Measurements from ENCODE around the gene FGD6.

FGD6 gene

GRCh38 chr12:95225645-95226212 lies 8.5 kb upstream of the FGD6 start:
- no peak for ATAC-seq
- no peak for TF ChIP-seq ARNTL (CRISPR knock-in tag; IDR thresholded peaks at IDR 0.05; ENCODE audit: borderline replicate concordance, low read depth)
- no peak for TF ChIP-seq ZC3H10 (CRISPR knock-in tag; IDR thresholded peaks at IDR 0.05)
- TF ChIP-seq CREB5 (CRISPR knock-in tag; IDR thresholded peaks at IDR 0.05; ENCODE audit: low read depth): no peak
- no peak for TF ChIP-seq SNAI2 (CRISPR knock-in tag; IDR thresholded peaks at IDR 0.05)
- TF ChIP-seq GLIS3 (CRISPR knock-in tag; IDR thresholded peaks at IDR 0.05): no peak
- no peak for TF ChIP-seq POU6F1 (CRISPR knock-in tag; IDR thresholded peaks at IDR 0.05; ENCODE audit: borderline replicate concordance, low read depth)

GRCh38 chr12:95224202-95225170 lies 7.2 kb upstream of the FGD6 start:
- peak; percentile 89 for ATAC-seq
- TF ChIP-seq RARB (CRISPR knock-in tag; IDR thresholded peaks at IDR 0.05) (no peak), PPARA (CRISPR knock-in tag; IDR thresholded peaks at IDR 0.05; ENCODE audit: borderline replicate concordance) (no peak), ESRRG (CRISPR knock-in tag; IDR thresholded peaks at IDR 0.05) (no peak), TOX (CRISPR knock-in tag; IDR thresholded peaks at IDR 0.05; ENCODE audit: borderline replicate concordance) (no peak)

- ATAC-seq: no peak
- no peak for TF ChIP-seq CSDC2 (CRISPR knock-in tag; IDR thresholded peaks at IDR 0.05)
- no peak for TF ChIP-seq ZNF70 (CRISPR knock-in tag; IDR thresholded peaks at IDR 0.05)
- no peak for TF ChIP-seq ISL1 (CRISPR knock-in tag; IDR thresholded peaks at IDR 0.05)
These were observed 3.5 kb upstream of the FGD6 start for GRCh38 chr12:95220726-95221125.

- no peak for ATAC-seq
- no peak for TF ChIP-seq ZC3H10 (CRISPR knock-in tag; IDR thresholded peaks at IDR 0.05)
- no peak for TF ChIP-seq TCF4 (CRISPR knock-in tag; IDR thresholded peaks at IDR 0.05; ENCODE audit: borderline replicate concordance)
- no peak for TF ChIP-seq CREB5 (CRISPR knock-in tag; IDR thresholded peaks at IDR 0.05; ENCODE audit: low read depth)
- no peak for TF ChIP-seq TOX (CRISPR knock-in tag; IDR thresholded peaks at IDR 0.05; ENCODE audit: borderline replicate concordance)
- TF ChIP-seq OSR1 (CRISPR knock-in tag; IDR thresholded peaks at IDR 0.05): no peak
- TF ChIP-seq ARNTL (CRISPR knock-in tag; IDR thresholded peaks at IDR 0.05; ENCODE audit: borderline replicate concordance, low read depth): no peak
- no peak for TF ChIP-seq CSRNP3 (CRISPR knock-in tag; IDR thresholded peaks at IDR 0.05)
- no peak for TF ChIP-seq ZNF70 (CRISPR knock-in tag; IDR thresholded peaks at IDR 0.05)
- no peak for TF ChIP-seq ZFP3 (CRISPR knock-in tag; IDR thresholded peaks at IDR 0.05)
- TF ChIP-seq BACH2 (CRISPR knock-in tag; IDR thresholded peaks at IDR 0.05; ENCODE audit: borderline replicate concordance): no peak
- no peak for TF ChIP-seq RARB (CRISPR knock-in tag; IDR thresholded peaks at IDR 0.05)
- TF ChIP-seq CSDC2 (CRISPR knock-in tag; IDR thresholded peaks at IDR 0.05): no peak
- TF ChIP-seq ZNF8 (CRISPR knock-in tag; IDR thresholded peaks at IDR 0.05): no peak
- no peak for TF ChIP-seq ISL1 (CRISPR knock-in tag; IDR thresholded peaks at IDR 0.05)
These were observed 2.9 kb upstream of the FGD6 start for GRCh38 chr12:95220190-95220589.
